Subcutaneous abdominal adipose tissue (tissue), 5 donors: Measurements from ENCODE around the gene GALNTL6.

Source experiments
- H3K27ac ChIP-seq: one replicate; pipeline ENCODE4 v1.7.0; 2013; ENCODE audit warnings: low read depth, mild to moderate bottlenecking, inconsistent platforms, low read length, moderate library complexity
- H3K27me3 ChIP-seq, 5 donors: one replicate each; pipeline ENCODE4 v1.7.0; 2013; ENCODE audit warnings: low read length in 5 of 5, inconsistent platforms in 1 of 5; ENCODE audit not compliant: control insufficient read depth in 5 of 5, insufficient read depth in 4 of 5
- H3K36me3 ChIP-seq, 5 donors: one replicate each; pipeline ENCODE4 v1.7.0; 2013; ENCODE audit warnings: low read length in 5 of 5; ENCODE audit not compliant: control insufficient read depth in 5 of 5, insufficient read depth in 5 of 5
- H3K4me1 ChIP-seq, 5 donors: one replicate each; pipeline ENCODE4 v1.7.0; 2013; ENCODE audit warnings: low read length in 5 of 5, mild to moderate bottlenecking in 3 of 5, moderate library complexity in 1 of 5; ENCODE audit not compliant: control insufficient read depth in 5 of 5, insufficient read depth in 5 of 5
- H3K4me3 ChIP-seq, 5 donors: one replicate each; pipeline ENCODE4 v1.7.0; 2013; ENCODE audit warnings: low read length in 5 of 5, low read depth in 1 of 5
- H3K9ac ChIP-seq, 5 donors: one replicate each; pipeline ENCODE4 v1.7.0; 2013; ENCODE audit warnings: low read length in 5 of 5, mild to moderate bottlenecking in 4 of 5, moderate library complexity in 3 of 5
- H3K9me3 ChIP-seq, 5 donors: one replicate each; pipeline ENCODE4 v1.7.0; 2013; ENCODE audit warnings: low read length in 5 of 5; ENCODE audit not compliant: control insufficient read depth in 5 of 5
- donor health status: healthy.
- donor health status: healthy.
- donor health status: healthy.
- donor health status: healthy.
- donor health status: healthy.

Gene GALNTL6

GRCh38 chr4:172734555-172734954 is 921.4 kb downstream of the GALNTL6 start:
- Histone ChIP-seq H3K27ac (no peak overlapping the region), H3K36me3 (no peaks in the 10 kb centered on the region), H3K9me3 (peaks cover 3 to 45% (median 19%) of the 10 kb centered on the region in 5 donors), H3K9ac (no peak overlapping the region), H3K27me3 (no peaks in the 10 kb centered on the region), H3K4me3 (no peak overlapping the region), H3K4me1 (no peaks in the 10 kb centered on the region)

- no peaks in the 10 kb centered on the region for H3K4me1 ChIP-seq
- peaks cover 3 to 41% (median 19%) of the 10 kb centered on the region in 5 donors for H3K9me3 ChIP-seq
- no peaks in the 10 kb centered on the region for H3K36me3 ChIP-seq
- no peak overlapping the region for H3K4me3 ChIP-seq
- H3K27me3 ChIP-seq: no peaks in the 10 kb centered on the region
- no peak overlapping the region for H3K9ac ChIP-seq
- no peak overlapping the region for H3K27ac ChIP-seq
These were observed 922.8 kb downstream of the GALNTL6 start for GRCh38 chr4:172736046-172736445.

DNA sequence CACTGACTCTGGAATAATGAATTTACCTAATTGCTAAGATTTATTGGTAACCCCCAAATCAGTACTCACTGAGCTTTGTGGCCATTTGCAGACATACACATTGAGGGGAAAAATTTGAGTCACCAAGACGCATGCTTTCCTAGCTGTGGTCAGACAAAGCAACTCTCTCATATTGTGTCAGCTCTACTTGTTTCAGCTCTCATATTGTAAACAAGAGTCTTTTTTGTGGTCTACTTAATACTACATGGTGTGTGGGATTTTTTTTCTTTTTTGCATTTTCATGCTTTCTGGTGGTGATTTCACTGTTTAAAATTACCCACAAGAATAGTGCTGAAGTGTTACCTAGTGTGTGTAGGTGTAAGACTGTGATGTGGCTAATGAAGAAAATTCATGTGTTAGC is 927.2 kb downstream of the GALNTL6 start:
- Histone ChIP-seq H3K9me3 (peaks cover 3 to 12% (median 6%) of the 10 kb centered on the region in 5 donors), H3K4me1 (no peaks in the 10 kb centered on the region), H3K27ac (no peak overlapping the region), H3K4me3 (no peak overlapping the region), H3K27me3 (no peaks in the 10 kb centered on the region), H3K9ac (no peak overlapping the region), H3K36me3 (no peaks in the 10 kb centered on the region)

DNA sequence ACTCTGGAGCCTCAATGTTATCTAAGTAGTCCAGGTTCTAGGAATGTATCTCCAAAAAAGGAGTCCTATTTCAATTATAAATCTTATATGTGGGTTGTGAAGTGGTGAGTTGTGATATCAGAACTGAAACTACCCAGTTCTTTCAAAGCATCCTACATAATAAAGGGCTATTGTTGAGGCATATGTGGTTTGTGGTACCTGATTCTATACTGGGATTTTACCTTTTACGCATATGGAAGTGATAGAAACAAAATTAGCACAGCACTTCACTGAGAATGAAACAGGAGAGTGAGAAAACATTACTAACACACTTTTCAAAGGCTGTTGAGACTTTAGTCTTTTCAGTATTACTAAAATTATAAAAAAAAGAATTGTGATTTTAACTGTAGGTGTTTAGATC is 937.7 kb downstream of the GALNTL6 start:
- Histone ChIP-seq H3K4me3 (no peak overlapping the region), H3K4me1 (no peaks in the 10 kb centered on the region), H3K27me3 (no peaks in the 10 kb centered on the region), H3K9me3 (no peaks in the 10 kb centered on the region), H3K36me3 (no peaks in the 10 kb centered on the region), H3K27ac (no peak overlapping the region), H3K9ac (no peak overlapping the region)

DNA sequence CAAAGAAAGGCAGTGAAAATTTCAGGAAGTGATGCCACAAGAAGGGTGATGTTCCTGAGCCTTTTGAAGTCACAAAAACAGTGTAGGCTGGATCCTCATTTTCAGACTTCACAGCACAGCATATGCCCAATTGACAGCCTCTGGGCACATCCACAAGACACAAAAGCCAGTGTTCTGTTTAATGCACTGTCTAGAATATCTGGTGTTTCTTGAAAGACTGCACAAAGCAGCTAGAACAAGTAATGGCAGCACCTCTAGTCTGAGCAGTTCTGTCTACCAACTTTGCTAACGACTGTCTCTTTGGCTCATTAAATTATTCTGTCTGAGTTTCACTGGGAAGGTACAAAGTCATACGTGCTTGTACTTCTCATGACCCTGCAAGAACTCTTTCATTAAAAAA is 938.3 kb downstream of the GALNTL6 start:
- no peak overlapping the region for H3K27ac ChIP-seq

DNA sequence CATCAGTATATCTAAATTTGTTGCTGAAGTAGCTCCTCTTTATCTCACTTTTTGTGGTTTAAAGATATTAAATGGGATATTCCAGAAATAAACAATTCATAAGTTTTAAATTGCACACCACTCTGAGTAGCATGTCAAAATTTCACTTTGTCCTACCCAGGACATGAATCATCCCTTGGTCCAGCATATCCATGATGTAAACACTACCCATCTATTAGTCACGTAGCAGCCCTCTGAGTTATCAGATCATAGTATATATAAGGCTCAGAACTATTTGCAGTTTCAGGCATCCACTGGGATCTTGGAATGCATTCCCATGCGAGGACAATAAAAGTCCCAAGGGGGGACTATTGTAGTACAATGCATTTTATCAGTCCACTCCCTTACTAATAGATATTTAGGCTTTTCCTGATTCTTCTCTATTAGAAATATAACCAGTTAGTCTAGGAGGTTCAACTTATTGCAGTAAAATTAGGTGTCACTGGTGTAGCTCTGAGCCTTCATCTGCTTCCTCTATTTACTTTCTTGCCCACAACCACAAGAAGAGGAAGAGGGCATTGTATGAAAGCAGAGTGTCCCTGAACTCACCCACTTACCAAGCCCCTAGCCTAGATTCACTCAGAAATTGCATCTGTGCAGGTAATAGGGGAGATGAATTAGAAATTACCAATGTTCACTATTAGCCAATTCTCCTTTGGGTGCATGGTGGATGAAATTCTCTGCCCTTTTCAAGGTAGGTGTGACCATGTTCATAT is 945.6 kb downstream of the GALNTL6 start:
- no peaks in the 10 kb centered on the region for H3K36me3 ChIP-seq
- H3K9me3 ChIP-seq: no peaks in the 10 kb centered on the region
- no peak overlapping the region for H3K9ac ChIP-seq
- no peaks in the 10 kb centered on the region for H3K4me1 ChIP-seq
- no peaks in the 10 kb centered on the region for H3K27me3 ChIP-seq
- H3K4me3 ChIP-seq: no peak overlapping the region
- no peak overlapping the region for H3K27ac ChIP-seq

More for the DNA sequence above, 938.3 kb downstream of the GALNTL6 start:
- H3K27me3 ChIP-seq: no peaks in the 10 kb centered on the region
- no peak overlapping the region for H3K9ac ChIP-seq
- no peaks in the 10 kb centered on the region for H3K36me3 ChIP-seq
- no peak overlapping the region for H3K4me3 ChIP-seq
- no peaks in the 10 kb centered on the region for H3K9me3 ChIP-seq
- no peaks in the 10 kb centered on the region for H3K4me1 ChIP-seq

GRCh38 chr4:172760512-172760911 is 947.3 kb downstream of the GALNTL6 start:
- no peaks in the 10 kb centered on the region for H3K27me3 ChIP-seq

DNA sequence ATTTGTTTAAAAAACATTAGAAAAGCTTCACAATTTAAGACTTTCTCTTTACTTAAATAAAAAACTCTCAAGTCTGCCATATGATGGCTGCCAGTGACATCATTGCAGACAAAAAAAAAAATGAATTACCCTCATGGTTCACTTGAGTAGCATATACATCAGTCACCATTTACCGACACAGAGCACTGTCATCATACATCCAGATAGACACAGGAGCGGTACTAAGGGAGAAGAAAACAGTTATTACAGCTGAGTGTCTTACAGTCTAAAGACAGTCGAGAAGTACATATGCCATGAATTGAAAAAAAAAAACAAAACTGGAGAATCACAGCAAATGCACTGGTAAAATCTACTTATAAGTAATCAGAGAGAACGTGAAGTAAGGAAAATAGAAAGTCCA is 949.7 kb downstream of the GALNTL6 start:
- H3K4me1 ChIP-seq: no peaks in the 10 kb centered on the region
- no peak overlapping the region for H3K27ac ChIP-seq
- no peaks in the 10 kb centered on the region for H3K9me3 ChIP-seq
- no peak overlapping the region for H3K9ac ChIP-seq
- H3K4me3 ChIP-seq: no peak overlapping the region
- no peaks in the 10 kb centered on the region for H3K27me3 ChIP-seq
- H3K36me3 ChIP-seq: no peaks in the 10 kb centered on the region

More at GRCh38 chr4:172760512-172760911, 947.3 kb downstream of the GALNTL6 start:
- no peak overlapping the region for H3K27ac ChIP-seq
- H3K4me3 ChIP-seq: no peak overlapping the region
- H3K4me1 ChIP-seq: no peaks in the 10 kb centered on the region
- no peaks in the 10 kb centered on the region for H3K36me3 ChIP-seq
- no peak overlapping the region for H3K9ac ChIP-seq
- H3K9me3 ChIP-seq: no peaks in the 10 kb centered on the region

DNA sequence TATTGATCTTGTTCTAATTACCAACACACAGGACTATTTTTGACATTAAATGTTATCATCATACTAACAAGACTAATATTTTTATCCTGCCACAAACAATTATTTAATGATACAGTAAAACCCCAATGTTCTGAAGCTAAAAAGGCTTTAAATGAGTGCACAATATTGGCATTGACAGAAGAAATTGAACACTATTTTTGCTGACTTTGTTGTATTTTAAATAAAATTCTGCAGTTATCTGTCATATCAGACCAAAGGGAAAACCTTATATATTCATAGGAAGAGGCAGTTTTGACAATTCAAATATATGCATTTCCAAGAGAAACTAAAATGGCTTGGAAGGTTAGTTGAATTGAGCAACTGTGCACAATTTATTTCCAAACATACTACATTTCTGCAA is 957.6 kb downstream of the GALNTL6 start:
- no peaks in the 10 kb centered on the region for H3K27me3 ChIP-seq
- no peak overlapping the region for H3K4me3 ChIP-seq
- no peaks in the 10 kb centered on the region for H3K9me3 ChIP-seq
- no peak overlapping the region for H3K27ac ChIP-seq
- H3K9ac ChIP-seq: no peak overlapping the region
- H3K36me3 ChIP-seq: no peaks in the 10 kb centered on the region
- H3K4me1 ChIP-seq: no peaks in the 10 kb centered on the region

DNA sequence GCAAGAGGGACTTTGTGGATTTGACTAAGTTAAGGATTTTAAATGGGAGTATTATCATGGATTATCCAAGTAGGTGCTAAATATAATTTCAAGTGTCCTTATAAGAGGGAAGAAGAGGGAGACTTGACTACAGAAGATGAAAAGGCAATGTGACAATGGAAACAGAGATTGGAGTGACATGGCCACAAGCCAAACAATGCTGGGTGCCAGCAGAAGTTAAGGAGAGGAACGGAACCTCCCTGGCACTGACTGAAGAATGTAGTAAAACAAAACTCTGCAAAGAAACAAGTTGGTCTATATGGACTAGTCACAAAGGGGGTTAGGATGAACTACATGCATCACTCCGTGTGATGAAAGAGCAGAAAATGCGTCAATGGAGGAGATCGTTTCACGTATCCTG is 959.6 kb downstream of the GALNTL6 start:
- H3K9ac ChIP-seq: no peak overlapping the region
- no peaks in the 10 kb centered on the region for H3K9me3 ChIP-seq
- no peak overlapping the region for H3K27ac ChIP-seq
- no peaks in the 10 kb centered on the region for H3K36me3 ChIP-seq
- no peaks in the 10 kb centered on the region for H3K4me1 ChIP-seq
- H3K4me3 ChIP-seq: no peak overlapping the region
- no peaks in the 10 kb centered on the region for H3K27me3 ChIP-seq
